HepG2 (cell line): ENCODE measurements around the gene LDB2. TPM values are rescaled to one million over a fixed set of nuclear protein-coding genes. Genes with fewer than 3 reads are reported as not detected.

Experiments
- ATAC-seq: fragments of 200-7000 bp; cut with Tn5 transposase; 3 replicates; pipeline ENCODE4 v1.9.1; 2020; ENCODE audit warnings: mild to moderate bottlenecking, moderate library complexity
- BruUV-seq: library from RNA; stranded (reverse); fragments of 400-500 nt; replicated peaks from 2 replicates; lab custom pipeline; 2021; lab: Mats Ljungman, UMichigan
- CTCF ChIA-PET: fragments of 300-600 bp; formaldehyde crosslinking; extraction: SDS; loops from one replicate; lab custom pipeline; 2021; ENCODE audit warnings: low total read pairs, inconsistent platforms, low intra/inter-chr PET ratio; lab: Yijun Ruan, JAX
- POLR2A ChIA-PET: fragments of 350-600 bp; sonication (Branson Sonifier 250); formaldehyde crosslinking; loops from one replicate; lab custom pipeline; 2020; ENCODE audit warnings: antibody characterized with exemption, inconsistent platforms; lab: Yijun Ruan, JAX
- DNase-seq: peaks from one replicate; pipeline ENCODE4 v3.0.0-alpha.2; 2015; ENCODE audit warnings: low spot score
- FAIRE-seq: peaks from 3 replicates; lab custom pipeline; 2011; peaks lifted over from hg19 to GRCh38; lab: Jason Lieb, UNC
- H2AFZ ChIP-seq: one replicate; pipeline ENCODE4 v1.6.1; 2011; ENCODE audit warnings: low read length, inconsistent platforms
- H3K27ac ChIP-seq: fragments of 300-600 bp; 3 replicates; pipeline ENCODE4 v1.8.0; 2011; ENCODE audit warnings: mixed run types, mild to moderate bottlenecking, mixed read lengths, low read length, inconsistent platforms; ENCODE audit not compliant: insufficient read depth; ENCODE audit errors: extremely low read length
- H3K27me3 ChIP-seq, 2 experiments: fragments of 200-600 bp in 1 of 2; 2 replicates in 1 of 2; 3 replicates in 1 of 2; pipeline versions ENCODE4 v1.6.0 to v1.8.0; 2011; ENCODE audit warnings: low read length in 2 of 2, mild to moderate bottlenecking in 2 of 2, moderate library complexity in 2 of 2, inconsistent platforms in 1 of 2; ENCODE audit not compliant: insufficient read depth in 2 of 2, control insufficient read depth in 1 of 2
- H3K36me3 ChIP-seq, 2 experiments: fragments of 200-600 bp in 1 of 2; replicated peaks in 1 of 2; 2 replicates in 1 of 2; 3 replicates in 1 of 2; pipeline versions ENCODE4 v1.5.1 to v1.8.0; 2011; ENCODE audit warnings: low read length in 2 of 2, inconsistent platforms in 1 of 2; ENCODE audit not compliant: insufficient read depth in 2 of 2, control insufficient read depth in 1 of 2
- H3K4me1 ChIP-seq: 2 replicates; pipeline ENCODE4 v1.5.1; 2012; ENCODE audit warnings: low read length, inconsistent platforms; ENCODE audit not compliant: insufficient read depth
- H3K4me2 ChIP-seq: 2 replicates; pipeline ENCODE4 v1.6.0; 2011; ENCODE audit warnings: low read depth, low read length, inconsistent platforms
- H3K4me3 ChIP-seq, 3 experiments: fragments of 200-600 bp in 1 of 3; sonication (generic), shearing (Covaris generic) in 1 of 3; replicated peaks in 1 of 3; 2 replicates each; pipeline ENCODE4 v1.5.1; 2011 to 2016; ENCODE audit warnings: low read length in 3 of 3, inconsistent platforms in 2 of 3, low read depth in 2 of 3, mild to moderate bottlenecking in 2 of 3, control low read depth in 1 of 3, mixed read lengths in 1 of 3; ENCODE audit not compliant: insufficient read depth in 1 of 3
- H3K79me2 ChIP-seq: one replicate; pipeline ENCODE4 v1.6.1; 2011; ENCODE audit warnings: low read length, inconsistent platforms; ENCODE audit not compliant: insufficient read depth
- H3K9ac ChIP-seq: 2 replicates; pipeline ENCODE4 v1.6.0; 2011; ENCODE audit warnings: mild to moderate bottlenecking, low read depth, low read length, inconsistent platforms; ENCODE audit not compliant: insufficient read depth
- H3K9me3 ChIP-seq: 2 replicates; pipeline ENCODE4 v1.5.1; 2012; ENCODE audit warnings: mild to moderate bottlenecking, low read length
- H4K20me1 ChIP-seq: 2 replicates; pipeline ENCODE4 v1.6.0; 2011; ENCODE audit warnings: inconsistent platforms, mild to moderate bottlenecking, low read length, moderate library complexity; ENCODE audit not compliant: insufficient read depth
- DMAP1 ChIP-seq: IDR thresholded peaks from 2 replicates; pipeline ENCODE4 v1.6.1; 2016
- HNF1A ChIP-seq, 2 experiments: sonication (generic) in 1 of 2; formaldehyde crosslinking in 1 of 2; IDR thresholded peaks; 2 replicates each; pipeline versions ENCODE4 v1.4.0 to v1.6.1; 2016 to 2020; ENCODE audit warnings: borderline replicate concordance in 1 of 2, low read depth in 1 of 2, mild to moderate bottlenecking in 1 of 2, missing genetic modification reagents in 1 of 2
- MEF2D ChIP-seq: sonication (generic); formaldehyde crosslinking; IDR thresholded peaks from 2 replicates; pipeline ENCODE4 v1.5.1; 2020; ENCODE audit warnings: mild to moderate bottlenecking, missing genetic modification reagents
- PHF8 ChIP-seq: sonication (generic); formaldehyde crosslinking; IDR thresholded peaks from 2 replicates; pipeline ENCODE4 v1.5.0; 2020; ENCODE audit warnings: missing genetic modification reagents
- RARA ChIP-seq: IDR thresholded peaks from 2 replicates; pipeline ENCODE4 v1.6.1; 2016; ENCODE audit warnings: missing genetic modification reagents, missing compliant biosample characterization
- ZNF337 ChIP-seq: sonication (generic); formaldehyde crosslinking; IDR thresholded peaks from 2 replicates; pipeline ENCODE4 v1.5.1; 2020; ENCODE audit warnings: missing genetic modification reagents, low read depth, mild to moderate bottlenecking, borderline replicate concordance
- ZNF33B ChIP-seq: sonication (generic); formaldehyde crosslinking; IDR thresholded peaks from 2 replicates; pipeline ENCODE4 v1.5.1; 2020; ENCODE audit warnings: mild to moderate bottlenecking, missing genetic modification reagents
- WGBS: methylation state at CpG from one replicate; pipeline ENCODE4 v1.1.6; 2017; ENCODE audit warnings: low lambda C conversion rate; 5-methylcytosine and 5-hydroxymethylcytosine counted together
- in situ Hi-C: cut with HindIII; loops from 2 replicates; pipeline ENCODE4 v1.10.0; 2017; ENCODE audit warnings: low pct_unique_long_range_greater_than_20kb; ENCODE audit not compliant: extremely low pct_ligation_motif_present
- intact Hi-C: fragments of 100-400 bp; cut with micrococcal nuclease; formaldehyde crosslinking; loops from one replicate; pipeline ENCODE4 v1.10.0; 2022; ENCODE audit not compliant: unreplicated experiment
- polyA plus RNA-seq, 8 experiments: library from polyadenylated mRNA; depleted of rRNA in 3 of 8; stranded (reverse) in 7 of 8; unstranded in 1 of 8; fragments of >200 nt; fragmentation: Illumina TruSeq in 4 of 8; extraction: Trizol in 4 of 8; gene quantifications; 2 replicates each; pipeline versions ENCODE4 v1.2.1 to v1.2.3, GENCODE V29; 2011 to 2016; ENCODE audit warnings: low read depth in 4 of 8, missing spikeins in 1 of 8, mixed read lengths in 1 of 8; ENCODE audit not compliant: insufficient read depth in 1 of 8
- total RNA-seq, 5 experiments: library from RNA; depleted of rRNA; stranded (reverse); fragments of >200 nt; fragmentation: Illumina TruSeq; extraction: Trizol; gene quantifications; 2 replicates each; pipeline ENCODE4 v1.2.3, GENCODE V29; 2016; ENCODE audit warnings: low read depth in 1 of 5

Gene LDB2
- total and polyA plus RNA-seq, 2 of the 13 experiments (the other 11 are each of a cell fraction or from before 2014, with no cell fraction given), result not detected

GRCh38 chr4:16889945-16890344, 8.5 kb downstream of the LDB2 start (continued):
- no peak for TF ChIP-seq PHF8 (CRISPR knock-in tag)
- TF ChIP-seq, all 625 proteins: peak for 0

GRCh38 chr4:16887887-16888286, 10.6 kb downstream of the LDB2 start:
- no peak overlapping the region for H3K4me3 ChIP-seq
- 7% methylated on average over 2 of the region's 4 CpGs for WGBS
- H3K4me1 ChIP-seq, result no peaks in the 10 kb centered on the region
- BruUV-seq, result no TSS peak
- in situ Hi-C loops, result no loop called here
- TF ChIP-seq ZNF33B (CRISPR knock-in tag) (no peak), HNF1A (IDR thresholded peaks at IDR 0.05; ENCODE audit: low read depth) (no peak), HNF1A (CRISPR knock-in tag; IDR thresholded peaks at IDR 0.05; ENCODE audit: borderline replicate concordance) (no peak), ZNF337 (CRISPR knock-in tag) (no peak), RARA (no peak), MEF2D (CRISPR knock-in tag) (no peak), DMAP1 (CRISPR knock-in tag) (no peak)
- H3K27ac ChIP-seq, result no peak overlapping the region
- ChIA-PET CTCF (no interaction called here), POLR2A (no interaction called here)
- no peaks in the 10 kb centered on the region for H3K36me3 ChIP-seq
- H3K27me3 ChIP-seq, result peaks cover 0 to 9% of the 10 kb centered on the region in 2 experiments; a peak in 2 of 5 replicates
- intact Hi-C loops, result no loop called here
- no peak overlapping the region for H3K4me2 ChIP-seq
- DNase-seq (no peak), FAIRE-seq (no peak), ATAC-seq (no peak; the same call in 2 of the 3 replicates)
- no peaks in the 10 kb centered on the region for H4K20me1 ChIP-seq
- no peak overlapping the region for H2AFZ ChIP-seq
- no peaks in the 10 kb centered on the region for H3K9me3 ChIP-seq
- H3K79me2 ChIP-seq, result no peaks in the 10 kb centered on the region
- H3K9ac ChIP-seq, result no peak overlapping the region
